Activated CD4-positive, alpha-beta T cell treated with anti-CD3 and anti-CD28 coated beads, Interleukin-2, amount 50 U/mL, for 16 hours (primary cell): Measurements from ENCODE around the gene KRT10.

Experiments used
- DNase-seq: peaks from one replicate; pipeline ENCODE4 v3.0.0-alpha.2; 2020

The KRT10 gene

GRCh38 chr17:40801157-40801556, 21.3 kb downstream of the KRT10 start:
- no peak for DNase-seq

- no peak for DNase-seq
Measured at GRCh38 chr17:40800381-40800780, 22.0 kb downstream of the KRT10 start.

GRCh38 chr17:40799859-40800258, 22.6 kb downstream of the KRT10 start, which contains the start of gene KRT28:
TSS of gene KRT28 (minus strand) at chr17:40799959. CDS start at chr17:40799893, 66 bp downstream.
- DNase-seq = no peak

- DNase-seq = no peak
Measured at GRCh38 chr17:40796846-40797245, 25.6 kb downstream of the KRT10 start.

GRCh38 chr17:40795019-40795667, 27.3 kb downstream of the KRT10 start:
- no peak for DNase-seq

- no peak for DNase-seq
Measured at GRCh38 chr17:40794466-40794865, 27.9 kb downstream of the KRT10 start.

- no peak for DNase-seq
Measured at GRCh38 chr17:40793832-40794231, 28.6 kb downstream of the KRT10 start.

GRCh38 chr17:40791787-40792436, 30.5 kb downstream of the KRT10 start:
- no peak for DNase-seq

GRCh38 chr17:40791111-40791510, 31.3 kb downstream of the KRT10 start:
- no peak for DNase-seq

- no peak for DNase-seq
Measured at GRCh38 chr17:40782450-40782849, 40.0 kb downstream of the KRT10 start, which contains the start of gene KRT27. TSS of gene KRT27 (minus strand) at chr17:40782550. CDS start at chr17:40782493, 57 bp downstream.

- DNase-seq = no peak
Measured at GRCh38 chr17:40779181-40779909, 43.1 kb downstream of the KRT10 start.

- no peak for DNase-seq
Measured at GRCh38 chr17:40778461-40778860, 44.0 kb downstream of the KRT10 start.

- no peak for DNase-seq
Measured at GRCh38 chr17:40777971-40778370, 44.4 kb downstream of the KRT10 start.

GRCh38 chr17:40777459-40777858, 45.0 kb downstream of the KRT10 start:
- no peak for DNase-seq

- no peak for DNase-seq
Measured at GRCh38 chr17:40775945-40776344, 46.5 kb downstream of the KRT10 start.

- no peak for DNase-seq
Measured at GRCh38 chr17:40772101-40772500, 50.3 kb downstream of the KRT10 start, which contains the start of gene KRT26. TSS of gene KRT26 (minus strand) at chr17:40772201. CDS start at chr17:40772113, 88 bp downstream.
